Activated CD4-positive, alpha-beta T cell treated with anti-CD3 and anti-CD28 coated beads, Interleukin-2, amount 50 U/mL, for 4 hours (primary cell): ENCODE measurements around the gene GPRIN3.
A peak's percentile ranks its signal among the peaks of the same experiment; 100 is the strongest.

Source experiments
- DNase-seq, 2 experiments: peaks; one replicate each; pipeline ENCODE4 v3.0.0-alpha.2; 2020

The GPRIN3 gene

DNA sequence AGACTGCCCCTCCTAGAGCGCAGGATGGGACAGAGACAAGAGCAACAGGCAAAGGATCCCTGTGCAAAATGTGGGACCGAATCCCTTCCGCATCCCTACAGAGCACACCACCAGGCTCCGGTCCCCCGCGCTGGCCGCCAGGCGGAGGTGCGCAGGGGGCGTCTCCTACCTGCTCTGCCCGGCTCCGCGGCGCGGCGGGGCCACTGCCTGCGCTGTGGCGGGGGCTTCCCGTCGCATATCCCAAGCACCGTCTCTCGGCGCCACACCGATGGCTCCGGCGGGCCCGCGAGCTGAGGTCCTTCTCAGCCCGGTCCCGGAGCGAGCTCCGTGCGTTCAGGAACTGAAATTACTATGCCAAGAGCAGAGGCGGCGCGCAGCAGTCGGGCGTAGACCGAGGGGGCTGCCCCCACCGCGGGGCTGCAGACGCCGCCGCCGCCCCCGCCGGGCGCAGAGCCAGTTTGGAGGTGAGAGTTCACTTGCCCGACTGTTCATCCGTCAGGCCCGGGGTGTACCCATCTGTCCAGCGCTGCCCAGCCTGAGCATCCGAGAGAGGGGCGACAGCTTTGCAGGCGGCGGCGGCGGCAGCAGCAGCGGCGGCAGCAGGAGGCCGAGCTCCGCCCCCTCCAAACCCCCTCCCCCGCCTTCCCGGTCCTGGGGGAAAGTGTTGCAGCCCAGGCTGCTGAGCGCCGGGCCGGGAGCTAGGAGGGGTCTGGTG, at the start of gene GPRIN3:
GPRIN3 (minus strand) TSS at position 355 of the 715 bp plus-strand sequence. CDS start 57,690 bp downstream, outside the sequence.
- peak; percentile 58 to 66 for DNase-seq

DNA sequence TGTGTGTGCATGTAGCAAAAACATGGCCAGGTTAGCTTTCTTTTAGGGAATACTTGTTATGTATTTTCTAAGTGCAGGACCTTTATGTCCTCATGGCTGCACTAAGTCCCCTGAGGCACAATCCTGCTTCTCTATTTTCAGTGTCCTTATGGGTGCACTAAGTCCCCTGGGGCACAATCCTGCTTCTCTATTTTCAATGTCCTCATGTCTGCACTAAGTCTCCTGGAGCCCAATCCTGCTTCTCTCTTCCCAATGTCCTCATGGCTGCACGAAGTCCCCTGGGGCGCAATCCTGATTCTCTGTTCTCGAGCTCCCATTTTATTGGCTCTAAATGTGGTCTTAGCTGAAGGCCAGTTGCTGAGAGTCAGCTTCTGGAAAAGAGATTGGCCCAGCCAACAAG, 49.7 kb upstream of the GPRIN3 start:
- DNase-seq: no peak

DNA sequence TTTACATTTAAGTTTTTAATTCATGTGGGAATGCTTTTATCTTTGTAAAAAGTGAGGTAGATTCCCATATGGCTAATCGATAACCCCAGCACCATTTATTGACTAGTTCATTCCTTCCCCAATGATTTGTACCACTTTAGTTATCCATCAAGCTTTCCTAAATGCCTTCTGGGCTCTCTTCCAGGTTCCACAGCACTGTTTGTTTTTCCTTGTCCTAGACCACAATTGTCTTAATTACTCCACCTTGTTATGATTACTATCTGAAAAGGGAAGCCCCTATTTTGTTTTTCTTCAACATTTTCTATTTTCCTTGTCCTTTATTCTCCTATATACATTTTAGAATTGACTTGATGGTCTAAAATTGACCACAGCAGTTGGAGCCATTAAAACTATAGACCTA, 48.5 kb upstream of the GPRIN3 start:
- DNase-seq: no peak

DNA sequence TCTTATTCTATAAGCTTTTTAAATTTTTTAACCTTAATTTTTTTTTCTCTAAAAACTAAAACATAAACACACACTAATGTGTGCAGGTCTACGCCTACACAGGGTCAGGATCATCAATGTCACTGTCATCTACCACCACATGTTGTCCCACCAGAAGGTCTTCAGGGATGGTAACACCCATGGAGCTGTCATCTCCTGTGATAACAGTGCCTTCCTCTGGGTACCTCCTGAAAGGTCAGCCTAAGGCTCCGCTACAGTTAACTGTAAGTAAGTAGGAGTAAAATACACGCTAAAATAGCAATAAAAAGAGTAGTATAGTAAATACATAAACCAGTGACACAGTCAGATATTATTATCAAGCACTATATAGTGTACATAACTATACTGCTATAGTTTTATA, 45.9 kb upstream of the GPRIN3 start:
- no peak for DNase-seq

DNA sequence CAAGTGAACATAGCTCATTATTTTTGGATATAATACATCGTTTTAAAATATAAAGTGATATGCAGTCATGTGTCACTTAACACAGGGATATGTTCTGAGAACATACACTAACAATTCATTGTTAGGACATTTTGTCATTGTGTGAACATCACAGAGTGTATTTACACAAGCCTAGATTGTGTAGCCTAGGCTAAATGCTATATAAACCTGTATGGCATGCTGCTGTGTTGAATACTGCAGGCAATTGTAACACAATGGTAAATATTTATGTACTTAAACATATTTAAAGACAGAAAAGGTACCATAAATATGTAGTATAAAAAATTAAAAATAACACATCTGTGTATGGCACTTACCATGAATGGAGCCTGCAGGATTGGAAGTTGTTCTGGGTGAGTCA, 44.9 kb upstream of the GPRIN3 start:
- no peak for DNase-seq

DNA sequence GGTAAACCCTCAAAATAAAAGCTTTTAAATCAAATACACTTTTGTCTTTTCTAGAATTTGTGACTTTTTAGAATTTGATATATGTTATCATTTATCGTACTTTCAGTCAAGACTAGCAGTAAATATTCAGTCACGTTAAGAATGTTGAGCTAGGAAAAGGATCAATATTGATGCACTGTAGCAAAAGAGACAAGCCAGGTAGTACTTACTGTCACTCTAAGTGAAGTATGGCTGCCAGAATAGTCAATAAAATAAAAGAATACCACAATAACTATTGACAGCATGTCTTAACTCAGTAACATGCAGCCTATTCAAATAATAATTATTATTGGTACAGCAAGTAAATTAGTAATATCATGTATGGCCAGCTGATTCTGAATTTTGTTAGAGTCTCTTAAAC, 43.6 kb upstream of the GPRIN3 start:
- no peak for DNase-seq

DNA sequence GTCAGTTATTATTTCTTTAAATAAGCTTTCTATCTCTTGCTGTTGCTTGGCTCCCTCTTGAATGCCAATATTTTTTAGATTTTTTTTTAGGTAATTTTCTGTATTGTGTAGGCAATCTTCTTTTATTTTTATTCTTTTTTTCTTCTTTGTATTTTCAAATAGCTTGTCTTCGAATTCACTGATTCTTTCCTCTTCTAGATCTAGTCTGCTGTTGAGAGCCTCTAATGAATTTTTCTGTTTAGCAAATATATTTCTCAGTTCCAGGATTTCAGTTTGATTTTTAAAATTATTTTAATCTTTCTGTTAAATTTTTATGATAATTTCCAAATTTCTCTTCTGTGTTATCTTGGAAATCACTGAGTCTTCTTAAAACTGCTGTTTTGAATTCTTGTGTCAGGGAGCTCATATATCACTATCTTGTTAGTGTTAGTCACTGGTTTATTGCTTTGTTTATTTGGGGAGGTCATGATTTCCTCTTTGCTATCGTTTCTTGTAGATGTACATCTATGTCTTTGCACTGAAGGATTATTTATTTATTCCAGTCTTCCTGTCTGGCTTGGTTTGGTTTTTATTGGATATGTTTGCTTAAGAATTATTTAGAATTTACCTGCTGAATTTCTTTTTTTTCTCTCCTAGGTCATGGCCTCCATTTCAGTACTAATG, 39.9 kb upstream of the GPRIN3 start:
- DNase-seq: no peak

DNA sequence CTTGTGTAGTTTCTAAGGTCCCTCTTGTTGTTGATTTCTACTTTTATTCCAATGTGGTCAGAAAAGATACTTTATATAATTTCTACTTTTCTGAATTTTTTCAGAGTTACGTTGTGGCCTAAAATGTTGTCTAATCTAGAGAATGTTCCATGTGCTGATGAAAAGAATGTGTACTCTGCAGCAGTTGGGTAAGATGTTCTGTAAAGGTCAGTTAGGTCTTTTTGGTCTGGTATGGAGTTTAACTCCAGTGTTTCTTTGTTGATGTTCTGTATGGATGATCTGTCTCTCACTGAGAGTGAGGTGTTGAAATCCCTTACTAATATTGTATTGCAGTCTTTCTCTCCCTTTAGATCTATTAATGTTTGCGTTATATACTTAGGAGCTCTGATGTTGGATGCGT, 37.0 kb upstream of the GPRIN3 start:
- no peak for DNase-seq

DNA sequence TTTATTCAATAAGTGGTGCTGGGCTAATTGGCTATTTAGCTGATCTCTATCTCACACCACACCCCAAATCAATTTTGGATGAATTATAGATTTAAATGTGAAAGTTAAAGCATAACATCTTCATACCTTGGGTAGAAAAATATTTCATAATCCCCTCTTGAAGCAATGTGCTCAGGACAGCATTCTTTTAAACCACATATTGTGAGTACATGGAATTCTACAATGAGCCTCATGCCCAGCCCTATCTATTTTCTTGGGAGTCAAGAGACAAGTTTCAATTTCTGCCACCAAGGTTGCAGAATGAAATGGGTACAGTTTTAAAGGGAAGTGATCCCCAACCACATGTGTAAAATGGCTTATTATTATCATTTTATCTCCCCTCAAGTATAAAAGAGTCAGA, 30.6 kb upstream of the GPRIN3 start:
- DNase-seq: no peak

DNA sequence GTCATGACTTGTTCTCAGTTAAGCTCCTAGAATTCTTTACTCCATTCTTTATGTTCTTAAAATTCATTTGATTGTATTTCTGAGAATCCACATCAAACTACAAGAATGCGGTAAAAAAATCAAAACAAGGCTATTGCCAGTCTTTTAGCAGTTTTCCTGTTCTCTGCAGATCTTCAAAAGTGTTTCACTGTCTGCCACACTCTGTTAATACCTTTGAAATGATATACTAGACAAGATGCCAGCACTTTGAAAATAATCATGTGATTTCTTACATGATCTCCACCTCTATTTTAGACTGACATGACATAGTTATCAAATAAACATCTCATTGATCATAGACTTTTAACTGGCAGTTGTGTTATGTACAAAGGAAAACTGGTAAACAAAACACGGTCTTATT, 30.1 kb upstream of the GPRIN3 start:
- no peak for DNase-seq

DNA sequence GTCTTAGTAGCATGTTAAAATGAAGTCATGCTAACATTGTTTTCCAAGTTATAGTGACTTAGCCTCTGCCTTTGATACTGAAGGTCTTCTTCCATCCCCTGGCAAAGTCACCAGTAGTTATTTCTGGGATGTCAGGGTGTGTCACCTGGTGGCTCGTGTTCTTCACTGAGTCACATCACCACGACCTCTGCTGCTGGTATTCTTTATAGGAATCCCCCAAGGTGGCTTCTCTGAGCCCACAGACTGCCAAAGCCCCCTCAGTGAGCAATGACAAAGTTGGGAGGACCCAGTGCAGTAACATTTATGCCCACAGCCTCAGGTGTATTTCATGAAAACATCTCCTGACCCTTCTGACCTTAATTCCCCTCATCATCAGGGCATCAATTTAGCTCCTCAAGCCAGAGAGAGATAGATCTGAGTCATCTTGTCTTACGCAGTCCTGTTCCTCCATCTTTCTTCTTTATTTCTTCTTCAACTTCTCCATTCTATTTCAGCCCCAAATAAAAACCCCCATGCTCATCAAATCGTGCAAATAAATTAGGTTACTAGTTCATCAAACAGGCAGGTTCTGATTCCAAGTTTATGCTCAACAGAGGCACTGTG, 29.3 kb upstream of the GPRIN3 start:
- DNase-seq: peak; percentile 16

DNA sequence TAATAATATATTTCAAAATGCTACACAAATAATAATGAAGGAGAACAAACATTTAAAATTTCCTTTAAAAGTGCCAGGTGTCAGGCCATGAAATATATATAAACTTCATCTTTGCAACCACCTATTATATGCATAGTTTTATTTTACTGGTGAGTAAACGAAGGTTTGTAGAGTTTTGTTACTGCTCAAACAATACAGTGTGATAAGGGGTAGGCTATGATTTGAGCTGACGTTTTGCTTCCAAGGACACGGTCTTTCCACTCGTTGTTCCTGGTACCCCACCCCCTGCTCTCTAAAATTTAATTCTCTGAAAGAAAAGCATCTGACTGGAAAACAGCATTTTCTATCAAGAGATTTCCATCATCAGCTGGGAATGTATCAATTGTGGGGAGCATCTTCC, 27.2 kb upstream of the GPRIN3 start:
- no peak for DNase-seq

DNA sequence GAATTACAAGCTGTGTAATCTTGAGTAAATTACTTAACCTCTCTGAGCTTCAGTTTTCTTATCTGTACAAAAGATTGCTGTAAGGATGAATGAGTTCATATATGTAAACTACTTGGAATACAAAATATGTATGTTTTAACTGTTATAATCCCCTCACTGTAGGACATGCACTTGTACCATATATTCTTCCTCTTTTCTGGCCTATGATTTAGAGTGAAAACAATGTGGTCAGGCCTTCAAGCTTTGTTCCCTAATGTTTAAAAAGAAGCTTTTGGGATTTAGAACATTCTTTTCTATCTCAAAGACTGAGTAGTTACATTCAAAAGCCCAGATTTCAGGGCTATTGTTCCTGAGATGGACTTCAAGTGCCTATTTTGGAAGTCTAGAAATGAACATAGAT, 26.7 kb upstream of the GPRIN3 start:
- DNase-seq: no peak

DNA sequence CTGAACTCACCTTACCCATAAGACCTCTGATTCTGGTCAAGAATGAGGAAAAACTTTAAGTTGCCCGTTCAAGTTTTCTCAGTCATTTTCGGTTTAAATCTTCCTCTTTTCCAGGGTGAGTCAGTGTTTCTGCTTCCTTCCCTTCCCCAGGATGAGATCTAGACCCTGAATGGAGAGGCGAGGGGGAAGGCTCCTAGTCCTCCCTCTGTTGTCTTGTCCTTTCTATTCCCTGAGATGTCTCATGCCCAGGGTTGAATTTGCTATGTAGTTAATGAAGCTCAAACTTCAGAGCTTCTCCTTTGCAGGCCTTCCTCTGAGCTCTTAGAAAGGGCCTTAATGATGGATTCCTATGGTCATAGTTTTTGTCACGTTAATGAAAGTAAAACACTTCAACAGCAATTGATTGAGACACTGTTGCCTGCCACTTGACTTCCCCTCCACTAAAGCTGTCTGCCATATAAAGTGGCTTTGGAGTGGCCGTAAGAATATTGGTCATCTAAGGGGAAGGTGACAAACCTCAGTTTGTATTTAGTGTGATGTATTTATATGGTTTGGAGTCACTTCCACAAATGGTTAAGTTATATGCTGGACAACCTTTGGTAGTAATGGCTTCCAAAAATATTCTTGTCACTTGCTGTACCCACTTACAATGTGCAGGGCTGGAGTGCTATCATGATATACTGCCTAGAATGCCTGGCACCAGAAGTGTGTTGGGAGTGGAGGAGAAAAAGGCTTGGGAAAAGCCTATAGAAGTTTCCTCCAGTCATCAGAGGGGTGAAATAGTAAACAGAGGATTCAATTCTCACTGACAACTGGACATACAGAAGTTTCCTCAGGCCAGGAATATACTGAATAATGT, 24.3 kb upstream of the GPRIN3 start:
- DNase-seq: no peak

DNA sequence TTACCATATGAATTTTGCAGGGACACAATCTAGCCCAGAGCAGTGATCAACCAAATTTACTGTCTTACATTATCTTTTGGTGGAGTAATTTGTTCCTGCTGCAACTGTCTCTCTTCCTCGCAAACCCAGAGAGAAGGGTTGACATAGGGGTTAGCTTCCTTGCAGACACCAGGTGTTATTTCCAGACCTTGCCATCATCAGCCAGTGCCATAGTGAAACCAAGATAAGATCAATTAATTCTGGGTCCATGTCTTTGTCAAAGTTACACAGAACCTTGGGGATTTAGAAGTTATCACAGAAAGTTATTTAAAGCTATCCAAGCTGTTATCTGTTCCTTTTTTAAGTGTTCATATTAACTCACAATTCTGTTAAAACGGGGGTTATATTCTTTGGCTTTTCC, 23.6 kb upstream of the GPRIN3 start:
- no peak for DNase-seq

DNA sequence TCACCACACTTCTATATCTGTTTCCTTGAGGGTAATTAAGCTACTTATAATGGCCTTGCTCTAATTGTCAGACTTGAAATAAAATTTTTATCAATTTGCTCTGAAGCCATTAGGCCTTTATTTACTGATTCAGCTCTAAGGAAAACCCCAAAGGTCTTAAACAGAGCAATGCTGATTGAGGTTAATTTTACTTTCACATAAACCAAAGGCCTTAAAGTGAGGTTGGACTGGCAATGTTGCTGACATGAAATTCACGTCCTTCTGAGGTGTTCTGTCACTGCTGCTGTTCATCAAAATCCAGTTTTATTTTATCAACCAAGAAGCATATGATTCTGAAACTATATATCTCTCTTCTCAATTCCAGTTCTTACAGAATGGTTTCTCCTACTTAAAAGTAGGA, 21.7 kb upstream of the GPRIN3 start:
- DNase-seq: no peak

DNA sequence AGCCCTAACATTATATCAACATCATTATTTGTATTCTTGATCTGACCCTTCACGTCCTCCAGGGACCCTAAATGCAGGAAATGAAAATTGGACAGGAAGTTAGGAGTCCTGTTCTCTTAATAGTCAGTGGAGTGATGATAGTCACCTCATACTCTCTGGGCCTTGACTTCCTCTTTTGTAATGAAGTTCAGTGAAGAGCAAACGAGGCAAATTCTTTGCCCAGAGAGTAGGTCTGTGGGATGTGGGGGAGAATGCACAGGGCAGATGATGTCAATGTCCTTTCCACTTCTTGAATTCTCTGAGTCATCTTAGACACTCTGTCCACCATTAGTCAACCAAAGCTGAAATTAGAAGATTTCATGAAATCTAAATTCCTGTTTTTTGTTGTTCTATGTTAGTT, 17.1 kb upstream of the GPRIN3 start:
- DNase-seq: no peak

DNA sequence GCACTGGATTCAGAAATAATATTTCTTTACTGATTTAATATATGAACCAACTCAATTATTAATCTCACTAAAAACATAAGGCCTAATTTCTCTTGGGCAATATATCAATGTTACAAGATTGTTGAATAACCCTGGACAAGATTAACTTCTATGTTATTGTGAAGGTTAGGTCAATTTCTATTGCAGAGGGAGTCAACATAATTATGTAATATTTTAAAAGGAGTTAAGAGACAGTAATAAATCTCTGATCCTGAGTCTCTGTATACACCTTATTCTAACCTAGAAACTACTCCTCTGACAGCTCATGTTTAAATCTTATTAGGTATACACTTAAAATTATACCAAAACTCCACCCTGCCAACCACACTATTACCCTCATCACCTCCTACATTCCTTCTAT, 15.1 kb upstream of the GPRIN3 start:
- no peak for DNase-seq

DNA sequence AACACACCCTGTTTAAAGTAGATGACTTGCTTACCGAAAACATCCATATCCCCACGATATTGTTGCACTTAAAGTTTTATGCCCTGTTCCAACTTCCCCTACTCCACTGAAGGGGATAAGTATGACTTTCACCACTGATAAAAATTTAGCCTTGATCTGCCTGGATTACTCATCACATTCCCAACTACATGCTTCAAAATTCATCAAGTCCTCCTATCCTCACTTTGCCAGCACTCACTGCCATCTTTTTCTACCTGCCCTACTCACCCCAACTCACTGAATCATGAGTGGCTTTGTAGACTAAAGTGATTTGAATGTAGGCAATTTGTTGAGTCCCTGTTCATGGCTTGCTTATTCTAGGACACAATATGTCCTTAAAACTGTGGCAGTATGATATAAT, 12.2 kb upstream of the GPRIN3 start:
- no peak for DNase-seq

DNA sequence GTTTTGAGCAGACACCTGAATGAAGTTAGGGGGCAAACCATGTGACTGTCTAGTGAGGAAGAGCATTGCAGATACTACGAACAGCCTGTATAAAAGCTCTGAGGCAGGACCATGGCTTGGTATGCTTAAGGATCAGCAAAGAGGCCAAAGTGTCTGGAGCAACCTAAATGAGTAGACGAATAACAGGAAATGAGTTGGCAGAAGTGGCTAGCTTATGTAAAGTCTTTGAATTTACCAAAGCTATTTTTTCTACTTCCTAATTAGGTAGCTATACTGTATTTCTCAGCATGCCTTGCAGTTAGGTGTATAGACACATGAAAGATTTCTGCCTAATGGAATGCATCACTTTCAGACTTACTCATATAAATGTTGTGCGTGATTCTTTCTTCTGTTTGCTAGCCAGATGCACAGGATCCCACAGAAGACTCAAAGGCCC, 9.3 kb upstream of the GPRIN3 start:
- DNase-seq: no peak

DNA sequence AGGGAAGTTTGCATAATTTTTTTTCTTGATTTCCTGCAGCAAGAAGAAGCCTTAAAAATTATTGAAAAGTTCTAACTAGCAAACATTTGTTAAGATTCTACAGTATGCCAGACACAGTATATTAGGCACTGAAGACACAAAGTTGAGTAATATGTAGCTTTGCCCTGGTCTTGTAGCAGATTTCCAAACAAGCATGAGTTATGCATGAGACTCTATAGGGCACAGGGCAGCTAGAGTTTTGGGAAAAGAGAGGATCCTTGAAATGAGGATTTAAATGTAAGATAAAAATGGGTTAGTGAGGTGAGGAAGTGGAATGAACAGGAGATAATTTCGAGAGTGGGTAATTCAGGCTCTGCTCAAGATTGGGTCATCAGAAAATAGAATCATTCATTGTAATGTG, 8.6 kb upstream of the GPRIN3 start:
- no peak for DNase-seq

DNA sequence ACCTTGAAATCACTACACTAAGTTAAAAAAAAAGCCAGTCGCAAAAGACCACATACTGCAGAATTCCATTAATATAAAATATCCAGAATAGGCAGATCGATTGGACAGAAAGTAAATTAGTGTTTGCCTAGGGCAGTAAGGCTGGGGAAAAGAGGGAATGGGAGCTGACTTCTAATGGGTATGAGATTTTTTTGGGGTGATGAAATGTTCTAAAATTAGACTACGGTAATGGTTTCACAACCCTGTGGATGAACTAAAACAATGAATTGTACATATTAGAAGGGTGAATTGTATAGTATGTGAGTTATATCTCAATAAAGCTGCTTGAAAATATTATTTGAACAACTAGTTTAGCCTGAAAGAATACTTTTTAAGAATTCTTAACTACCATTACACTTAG, 6.7 kb upstream of the GPRIN3 start:
- no peak for DNase-seq

DNA sequence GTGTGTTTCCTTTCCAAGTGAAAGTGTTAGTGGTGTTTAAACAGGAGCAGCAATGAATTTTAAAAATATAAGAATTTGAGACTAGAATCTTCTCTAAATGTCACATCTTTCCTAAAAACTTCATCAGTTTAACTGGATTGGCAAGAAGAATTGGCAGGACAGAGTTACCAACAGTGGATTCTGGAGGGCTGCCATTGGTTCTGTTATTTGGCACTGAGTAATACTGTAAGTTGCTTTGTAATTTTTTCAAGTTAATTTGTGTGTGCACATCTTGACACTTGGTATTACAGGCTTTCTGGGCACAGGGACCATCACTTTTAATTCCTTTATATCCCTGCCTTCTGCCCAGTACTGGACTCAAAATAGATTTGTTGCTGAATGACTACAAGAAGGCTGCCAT, 4.5 kb upstream of the GPRIN3 start:
- DNase-seq: no peak

DNA sequence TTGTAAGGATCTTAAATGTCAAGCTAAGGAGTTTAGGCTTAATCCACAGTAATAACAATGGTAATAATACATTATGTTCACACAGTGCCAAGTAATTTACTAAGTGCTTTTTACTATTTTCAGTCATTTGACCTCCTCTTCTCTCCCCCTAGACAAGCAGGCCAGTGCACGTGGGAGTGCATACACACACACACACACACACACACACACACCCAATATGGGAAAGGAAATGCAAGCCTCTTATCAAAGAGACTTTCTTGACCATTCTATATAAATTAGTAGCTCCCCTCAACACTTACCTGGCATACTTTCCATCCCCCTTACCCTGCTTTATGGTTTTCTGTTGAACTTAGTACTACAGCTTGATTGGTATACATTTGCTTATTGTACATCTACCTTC, 3.8 kb upstream of the GPRIN3 start:
- DNase-seq: no peak
